GM18951 (cell line): ENCODE data around the gene PRDX3.
"Not testable (repeated sequence)": the region's sequence is repeated elsewhere in the genome, so short reads cannot be mapped to it uniquely, and the experiment has no call there.

Experiments
- POLR2A ChIP-seq: IDR thresholded peaks from 4 replicates; pipeline ENCODE4 v1.6.1; 2011; ENCODE audit warnings: mild to moderate bottlenecking; ENCODE audit not compliant: insufficient read length, insufficient read depth; ENCODE audit errors: extremely low read depth
- in situ Hi-C: fragments of 300-500 bp; cut with MboI; formaldehyde crosslinking; loops from one replicate; pipeline ENCODE4 v1.12.0; 2022; ENCODE audit warnings: low sequenced_read_pairs, mixed read lengths, inconsistent platforms; ENCODE audit not compliant: unreplicated experiment

PRDX3 gene

DNA sequence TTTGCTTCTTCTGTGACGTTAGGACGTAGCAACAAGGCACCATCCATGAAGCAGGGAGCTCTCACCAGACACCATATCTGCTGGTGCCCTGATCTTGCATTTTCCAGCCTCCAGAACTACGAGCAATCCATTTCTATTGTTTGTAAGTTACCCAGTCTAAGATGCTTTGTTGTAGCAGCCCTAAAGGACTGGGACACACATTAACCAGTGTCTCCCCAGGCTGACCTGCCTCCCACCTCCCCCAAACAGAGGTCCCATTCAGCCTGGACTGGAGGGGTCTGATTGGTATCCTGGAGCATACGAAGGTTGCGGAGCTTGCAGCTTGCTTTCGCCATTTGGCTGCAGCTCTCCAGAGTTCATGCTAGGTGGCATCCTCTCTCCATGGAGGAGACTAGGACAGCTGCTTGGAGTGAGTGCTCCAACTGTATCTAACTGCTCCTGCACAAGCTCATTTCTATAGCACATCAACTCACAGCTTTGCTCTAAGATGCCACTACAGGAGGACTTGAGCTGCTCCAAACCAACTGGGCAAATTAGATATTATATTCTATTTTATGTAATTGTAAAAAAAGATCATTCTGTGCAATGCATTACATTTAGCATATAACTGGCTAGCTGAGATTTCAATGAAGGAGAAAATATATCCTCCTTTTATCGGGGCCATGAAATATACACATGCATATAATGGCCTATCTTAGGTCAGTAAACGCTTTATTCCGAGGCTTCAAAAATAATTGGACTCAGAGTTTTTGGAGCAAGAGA, 20.8 kb upstream of the PRDX3 start:
- no peak for TF ChIP-seq POLR2A
- in situ Hi-C loops = loop anchor here (10.0 kb wide), 1 partner anchor 215 kb away; no protein-coding TSS in a partner anchor

DNA sequence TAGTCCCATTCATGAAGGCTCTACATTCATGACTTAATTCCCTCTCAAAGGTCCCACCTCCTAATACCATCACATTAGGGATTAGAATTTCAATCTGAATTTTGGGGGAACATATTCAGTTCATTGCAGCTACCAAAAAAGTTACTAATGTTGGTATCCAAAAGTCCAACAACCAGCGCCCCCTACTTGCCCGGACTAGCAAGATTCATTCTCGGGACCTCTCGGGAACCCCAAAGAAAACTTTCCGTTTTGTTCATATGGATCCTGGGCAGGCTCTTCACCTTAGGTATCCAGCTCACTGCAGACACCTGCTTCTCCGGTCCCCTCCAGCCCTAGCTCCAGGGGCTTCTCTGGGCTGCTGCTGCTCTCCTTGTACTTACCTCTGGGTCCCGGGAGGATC, 19.8 kb upstream of the PRDX3 start:
- in situ Hi-C loops = loop anchor here (10.0 kb wide), 1 partner anchor 216 kb away; no protein-coding TSS in a partner anchor
- no peak for TF ChIP-seq POLR2A

DNA sequence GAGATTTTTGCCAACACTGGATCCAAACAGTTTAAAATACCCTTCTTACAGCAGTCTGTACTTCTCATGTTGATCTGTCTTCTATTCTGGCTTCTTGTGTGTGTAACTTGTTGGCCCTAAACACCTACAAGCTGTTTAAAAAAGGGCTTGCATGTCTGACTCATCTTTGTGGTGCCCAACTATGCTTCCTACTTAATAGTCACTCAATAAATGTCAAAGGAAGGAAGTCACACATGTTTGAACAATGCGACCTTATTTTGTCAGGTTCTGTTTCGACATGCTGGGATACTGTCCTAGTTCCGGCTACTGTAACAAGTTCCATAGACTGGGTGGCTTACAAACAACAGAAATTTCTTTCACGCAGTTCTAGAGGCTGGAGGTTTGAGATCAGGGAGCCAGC, 19.3 kb upstream of the PRDX3 start:
- in situ Hi-C loops = loop anchor here (10.0 kb wide), 1 partner anchor 217 kb away; no protein-coding TSS in a partner anchor
- TF ChIP-seq POLR2A = no peak

- in situ Hi-C loops = loop anchor here (10.0 kb wide), 1 partner anchor 223 kb away; no protein-coding TSS in a partner anchor
- TF ChIP-seq POLR2A = no peak
These were observed 13.3 kb upstream of the PRDX3 start for GRCh38 chr10:119191881-119192280.

- in situ Hi-C loops = loop anchor here (10.0 kb wide), 1 partner anchor 224 kb away; no protein-coding TSS in a partner anchor
- TF ChIP-seq POLR2A = no peak
These were observed 12.6 kb upstream of the PRDX3 start for GRCh38 chr10:119190954-119191785.

DNA sequence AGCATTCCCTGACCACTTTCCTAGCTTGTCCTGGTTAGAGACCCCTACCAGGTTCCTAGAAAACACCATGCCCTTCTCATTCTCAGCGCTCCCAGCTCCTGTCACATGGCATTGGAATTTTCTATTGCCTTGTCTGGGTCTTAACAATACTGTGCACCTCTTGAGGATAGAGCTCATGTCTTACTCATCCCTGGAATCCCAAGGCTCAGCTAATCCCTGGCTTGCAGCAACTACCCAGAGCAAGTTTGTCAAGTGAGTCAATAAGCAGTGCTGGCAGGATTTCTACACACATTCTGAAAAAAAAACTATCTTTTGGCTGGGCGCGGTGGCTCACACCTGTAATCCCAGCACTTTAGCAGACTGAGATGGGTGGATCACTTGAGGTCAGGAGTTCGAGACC, 11.7 kb upstream of the PRDX3 start:
- no peak for TF ChIP-seq POLR2A
- in situ Hi-C loops = loop anchor here (10.0 kb wide), 1 partner anchor 224 kb away; no protein-coding TSS in a partner anchor

GRCh38 chr10:119189811-119190282, 11.2 kb upstream of the PRDX3 start:
- in situ Hi-C loops = loop anchor here (10.0 kb wide), 1 partner anchor 225 kb away; no protein-coding TSS in a partner anchor
- TF ChIP-seq POLR2A = no peak

DNA sequence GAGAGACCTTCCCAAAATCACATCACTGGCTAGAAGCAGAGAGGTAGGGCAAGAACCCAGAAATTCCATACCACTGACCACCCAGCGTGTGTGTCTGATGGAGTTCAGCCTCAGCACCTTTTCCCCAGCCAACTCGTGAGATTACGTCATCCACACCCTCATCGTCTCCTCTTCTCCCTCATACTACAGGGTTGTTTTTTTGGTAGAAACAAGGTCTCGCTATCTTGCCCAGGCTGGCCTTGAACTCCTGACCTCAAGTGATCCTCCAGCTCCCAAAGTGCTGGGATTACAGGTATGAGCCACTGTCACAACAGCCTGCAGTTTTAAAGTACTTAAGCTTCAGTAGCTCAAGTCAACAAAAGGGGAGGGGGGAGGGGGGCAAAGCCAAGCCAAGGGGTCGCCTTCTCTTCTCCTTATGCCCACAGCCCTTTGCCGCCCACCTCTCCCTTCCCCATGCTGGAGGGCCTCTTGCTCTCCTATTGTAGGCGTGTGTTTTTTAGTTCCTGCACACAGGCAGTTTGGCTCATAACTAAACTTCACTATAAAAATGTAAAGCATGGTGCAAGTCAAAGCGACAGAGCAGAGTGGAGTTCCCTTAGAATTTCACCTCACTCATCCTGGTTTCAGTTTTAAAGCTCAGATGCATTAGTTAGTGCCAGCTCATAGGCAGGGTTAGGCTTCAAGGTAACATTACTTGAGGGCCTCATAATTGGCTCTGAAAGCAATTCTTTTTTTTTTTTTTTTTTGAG, 5.2 kb upstream of the PRDX3 start:
- in situ Hi-C loops = no loop called here
- TF ChIP-seq POLR2A = no peak

DNA sequence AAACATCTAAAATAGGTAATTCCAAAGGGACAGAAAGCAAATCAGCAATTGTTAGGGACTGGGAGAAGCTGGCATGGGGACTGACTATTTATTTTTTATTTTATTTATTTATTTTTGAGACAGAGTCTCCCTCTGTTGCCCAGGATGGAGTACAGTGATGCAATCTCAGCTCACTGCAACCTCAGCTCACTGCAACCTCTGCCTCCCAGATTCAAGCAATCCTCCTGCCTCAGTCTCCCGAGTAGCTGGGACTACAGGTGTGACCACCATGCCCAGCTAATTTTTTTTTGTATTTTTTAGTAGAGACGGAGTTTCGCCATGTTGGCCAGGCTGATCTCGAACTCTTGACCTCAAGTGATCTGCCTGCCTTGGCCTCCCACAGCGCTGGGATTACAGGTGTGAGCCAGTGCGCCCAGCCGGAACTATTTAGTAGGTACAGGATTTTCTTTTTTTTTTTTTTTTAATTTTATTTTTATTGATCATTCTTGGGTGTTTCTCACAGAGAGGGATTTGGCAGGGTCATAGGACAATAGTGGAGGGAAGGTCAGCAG, 2.3 kb upstream of the PRDX3 start:
- in situ Hi-C loops = not testable (repeated sequence)

DNA sequence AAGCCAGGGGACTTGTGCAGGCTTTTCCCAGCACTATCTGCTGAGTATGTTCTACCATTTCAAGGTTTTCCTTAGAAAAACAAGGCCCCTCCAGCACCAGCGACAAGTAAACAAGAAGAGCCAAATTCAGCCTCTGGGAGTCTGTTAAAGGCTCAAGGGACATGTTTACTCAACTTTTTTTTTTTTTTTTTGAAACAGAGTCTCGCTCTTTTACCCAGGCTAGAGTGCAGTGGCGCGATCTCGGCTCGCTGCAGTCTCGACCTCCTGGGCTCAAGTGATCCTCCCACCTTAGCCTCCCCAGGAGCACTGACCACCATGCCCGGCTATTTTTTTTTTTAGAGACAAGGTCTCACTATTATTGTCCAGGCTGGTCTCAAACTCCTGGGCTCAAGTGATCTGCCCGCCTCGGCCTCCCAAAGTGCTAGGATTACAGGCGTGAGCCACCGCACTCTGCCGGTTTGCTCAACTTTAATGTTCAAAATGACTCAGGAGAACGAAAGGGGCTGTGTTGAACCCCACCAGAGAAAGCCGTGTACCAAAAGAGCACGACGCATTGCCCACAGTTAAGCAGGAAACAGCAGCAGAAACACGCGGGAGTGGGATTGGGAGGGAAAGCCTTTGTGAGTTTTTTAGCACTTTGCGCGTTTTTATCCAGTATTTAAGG, 772 bp downstream of the PRDX3 start:
- in situ Hi-C loops = no loop called here
- TF ChIP-seq POLR2A = no peak

GRCh38 chr10:119176166-119176565, 2.4 kb downstream of the PRDX3 start:
- in situ Hi-C loops = no loop called here
- no peak for TF ChIP-seq POLR2A

DNA sequence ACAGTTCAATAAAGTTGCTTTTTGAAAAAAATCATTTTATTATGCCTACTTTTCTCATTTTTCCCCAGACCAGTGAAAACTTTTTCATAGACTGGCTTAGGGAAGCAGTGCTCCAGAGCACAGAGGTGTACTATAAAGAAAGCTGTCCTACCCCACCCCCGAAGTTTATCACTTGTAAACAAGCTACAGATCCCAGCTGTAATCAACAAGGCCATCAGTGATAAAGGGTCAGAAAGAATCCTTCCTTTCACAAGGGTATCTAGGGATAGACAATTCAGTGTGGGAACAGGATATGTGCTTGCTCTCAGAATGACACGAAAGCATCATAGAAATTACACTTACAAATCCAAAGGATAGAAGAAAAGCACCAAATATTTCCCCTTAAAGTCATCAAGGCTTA, 4.5 kb downstream of the PRDX3 start:
- no peak for TF ChIP-seq POLR2A
- in situ Hi-C loops = no loop called here
